Left kidney (tissue), 2 donors: ENCODE results near the gene UPK3A. TPM values are rescaled to one million over a fixed set of nuclear protein-coding genes. Genes with fewer than 3 reads are reported as not detected.
"Not testable (repeated sequence)": the region's sequence is repeated elsewhere in the genome, so short reads cannot be mapped to it uniquely, and the experiment has no call there.

Experiments
- DNase-seq: peaks from one replicate; pipeline ENCODE4 v3.0.0-alpha.2; 2013
- polyA plus RNA-seq: library from polyadenylated mRNA; unstranded; fragments of 120-200 nt; gene quantifications from one replicate; pipeline ENCODE4 v1.2.1, GENCODE V29; 2013; ENCODE audit not compliant: insufficient read length

UPK3A gene
- polyA plus RNA-seq, 1 donor, result 1.5 TPM

- no peak for DNase-seq
These were observed 4.2 kb upstream of the UPK3A start for GRCh38 chr22:45280587-45280980.

DNA sequence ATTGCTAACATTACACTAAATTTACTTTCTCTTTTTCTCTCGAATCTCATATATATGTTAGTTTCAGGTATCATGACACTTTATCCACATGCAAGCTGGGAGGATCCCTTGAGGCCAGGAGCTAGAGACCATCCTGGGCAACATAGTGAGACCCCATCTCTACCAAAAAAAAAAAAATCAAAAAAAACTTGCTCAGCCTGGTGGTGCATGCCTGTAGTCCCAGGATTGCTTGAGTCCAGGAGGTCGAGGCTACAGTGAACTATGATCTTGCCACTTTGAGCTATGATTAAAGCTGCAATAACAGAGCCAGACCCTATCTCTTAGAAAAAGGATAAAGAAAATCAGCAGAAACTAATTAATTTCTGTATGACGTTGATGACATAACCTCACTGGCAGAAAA, 3.7 kb upstream of the UPK3A start:
- DNase-seq, result no peak

DNA sequence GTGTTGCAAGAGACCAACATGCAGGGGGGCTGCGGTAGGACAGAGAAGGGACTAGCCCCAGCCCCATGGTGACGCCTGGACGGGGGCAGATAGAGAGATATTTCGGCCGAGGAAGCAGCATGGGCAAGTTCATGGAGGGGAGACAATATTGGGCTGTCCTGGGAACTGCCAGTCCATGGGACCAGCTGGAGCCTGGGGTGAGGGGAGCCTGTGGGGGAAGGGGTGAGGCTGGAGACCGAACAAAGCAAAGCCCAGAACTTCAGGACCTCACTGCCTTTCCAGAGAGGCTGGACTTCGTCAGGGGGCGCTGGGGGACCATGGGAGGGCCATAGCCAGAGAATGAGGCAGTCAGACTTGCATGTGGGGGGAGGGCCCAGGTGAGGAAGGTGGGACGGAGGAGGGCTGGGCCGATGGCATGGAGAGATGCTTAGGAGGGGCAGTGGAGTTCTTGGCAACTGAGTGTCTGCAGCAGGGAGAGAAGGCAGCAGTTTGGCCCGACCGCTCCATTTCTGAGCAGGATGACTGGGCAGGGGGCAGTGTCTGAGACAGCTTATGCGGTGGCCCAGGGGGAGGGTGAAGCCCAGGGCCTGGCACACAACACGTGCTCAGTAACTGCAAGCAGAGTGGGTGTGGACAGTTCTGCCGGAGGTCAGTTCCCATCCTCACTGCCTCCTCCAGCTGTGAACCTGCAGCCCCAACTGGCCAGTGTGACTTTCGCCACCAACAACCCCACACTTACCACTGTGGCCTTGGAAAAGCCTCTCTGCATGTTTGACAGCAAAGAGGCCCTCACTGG, 712 bp downstream of the UPK3A start:
- DNase-seq, result no peak

DNA sequence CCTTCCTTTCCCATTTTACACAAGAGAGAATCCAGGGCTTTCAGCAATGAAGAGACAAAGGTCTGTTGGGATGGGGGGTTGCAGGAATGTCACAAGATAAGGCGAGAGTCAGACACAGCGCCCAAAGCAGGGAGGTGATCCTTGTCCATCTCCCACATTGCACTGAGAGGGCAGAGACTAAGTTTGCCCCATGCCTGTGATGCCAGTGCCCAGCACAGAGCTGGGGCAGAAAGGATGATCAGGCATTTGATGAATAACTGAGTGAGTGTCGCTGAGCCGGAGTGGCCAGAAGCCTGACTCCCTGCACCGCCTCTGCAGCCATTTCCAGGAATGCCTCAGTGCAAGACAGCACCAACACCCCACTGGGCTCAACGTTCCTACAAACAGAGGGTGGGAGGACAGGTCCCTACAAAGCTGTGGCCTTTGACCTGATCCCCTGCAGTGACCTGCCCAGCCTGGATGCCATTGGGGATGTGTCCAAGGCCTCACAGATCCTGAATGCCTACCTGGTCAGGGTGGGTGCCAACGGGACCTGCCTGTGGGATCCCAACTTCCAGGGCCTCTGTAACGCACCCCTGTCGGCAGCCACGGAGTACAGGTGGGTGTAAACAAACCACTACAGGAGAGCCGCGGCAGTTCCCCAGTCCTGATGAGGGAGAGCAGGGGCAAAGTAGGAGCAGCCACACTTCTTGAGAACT, 2.3 kb downstream of the UPK3A start:
- no peak for DNase-seq

- DNase-seq, result no peak
These were observed 5.7 kb downstream of the UPK3A start for GRCh38 chr22:45290410-45290936.

DNA sequence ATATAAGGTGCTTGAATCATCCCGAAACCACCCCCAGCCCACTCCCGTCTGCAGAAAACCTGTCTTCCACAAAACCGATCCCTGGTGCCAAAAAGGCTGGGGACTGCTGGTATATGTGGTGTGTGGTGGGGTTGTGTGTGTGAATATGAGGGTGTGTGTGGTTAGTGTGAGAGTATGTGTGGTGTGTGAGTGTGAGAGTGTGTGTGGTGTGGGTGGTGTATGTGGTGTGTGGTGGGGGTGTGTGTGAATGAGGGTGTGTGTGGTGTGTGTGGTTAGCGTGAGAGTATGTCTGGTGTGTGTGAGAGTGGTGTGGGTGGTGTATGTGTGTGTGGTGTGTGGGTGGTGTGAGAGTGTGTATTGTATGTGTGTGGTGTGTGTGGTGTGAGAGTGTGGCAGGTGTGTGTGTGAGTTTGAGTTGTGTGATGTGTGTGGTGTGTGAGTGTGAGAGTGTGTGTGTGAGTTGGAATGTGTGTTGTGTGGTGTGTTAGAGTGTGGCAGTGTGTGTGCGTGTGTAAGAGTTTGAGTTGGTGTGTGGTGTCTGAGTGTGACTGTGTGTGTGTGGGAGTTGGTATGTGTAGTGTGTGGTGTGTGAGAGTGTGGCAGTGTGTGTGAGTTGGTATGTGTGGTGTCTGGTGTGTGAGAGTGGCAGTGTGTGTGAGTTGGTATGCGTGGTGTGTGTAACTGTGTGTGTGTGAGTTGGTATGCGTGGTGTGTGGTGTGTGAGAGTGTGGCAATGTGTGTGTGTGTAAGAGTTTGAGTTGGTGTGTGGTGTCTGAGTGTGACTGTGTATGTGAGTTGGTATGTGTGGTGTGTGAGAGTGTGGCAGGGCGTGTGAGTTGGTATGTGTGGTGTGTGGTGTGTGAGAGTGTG, 6.5 kb downstream of the UPK3A start:
- DNase-seq, result no peak

GRCh38 chr22:45291931-45292290, 7.2 kb downstream of the UPK3A start:
- DNase-seq, result no peak

DNA sequence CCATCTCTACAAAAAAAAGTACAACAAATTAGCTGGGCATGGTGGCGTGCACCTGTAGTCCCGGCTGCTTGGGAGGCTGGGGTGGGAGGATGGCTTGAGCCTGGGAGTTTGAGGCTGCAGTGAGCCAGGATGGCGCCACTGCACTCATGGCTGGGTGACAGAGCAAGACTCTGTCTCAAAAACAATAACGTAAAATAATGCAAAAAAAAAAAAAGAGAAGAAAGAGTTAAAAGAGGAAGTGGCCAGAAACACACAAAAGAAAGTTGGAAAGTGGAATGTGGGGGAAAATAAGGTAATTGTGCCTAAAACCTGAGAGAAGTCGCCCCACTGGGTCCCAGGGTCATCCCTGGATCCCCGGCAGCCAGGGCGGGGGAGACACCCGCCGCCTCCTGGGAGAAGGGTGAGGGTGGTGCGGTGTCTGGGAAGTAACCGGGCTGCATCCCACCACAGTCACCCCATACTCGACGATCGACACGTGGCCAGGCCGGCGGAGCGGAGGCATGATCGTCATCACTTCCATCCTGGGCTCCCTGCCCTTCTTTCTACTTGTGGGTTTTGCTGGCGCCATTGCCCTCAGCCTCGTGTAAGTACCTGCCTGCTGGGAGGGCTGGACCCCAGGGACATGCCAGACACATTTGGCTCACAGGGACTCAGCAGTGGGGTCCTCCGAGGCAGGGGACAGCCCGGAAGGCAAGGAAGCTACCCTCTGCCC, 8.1 kb downstream of the UPK3A start:
- DNase-seq, result no peak

DNA sequence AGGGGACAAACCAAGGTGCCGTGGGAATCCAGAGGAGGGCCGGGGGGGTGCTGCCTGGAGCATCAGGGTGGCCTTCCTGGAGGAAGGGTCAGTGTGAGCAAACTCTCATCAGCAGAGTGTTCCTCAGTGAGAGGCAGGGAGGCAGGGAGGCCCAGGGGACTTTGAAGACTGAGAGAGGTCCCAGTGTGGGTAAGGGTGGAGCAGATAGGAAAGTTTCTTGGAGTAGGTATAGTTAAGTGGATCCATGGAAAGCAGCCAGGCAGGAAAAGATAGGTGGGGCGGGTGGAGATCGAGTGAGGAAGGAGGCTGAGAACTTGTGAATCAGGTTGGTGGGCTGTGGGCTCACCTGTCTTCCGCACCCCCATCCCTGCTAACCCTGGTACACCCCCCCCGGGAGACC, 9.3 kb downstream of the UPK3A start:
- DNase-seq, result no peak

DNA sequence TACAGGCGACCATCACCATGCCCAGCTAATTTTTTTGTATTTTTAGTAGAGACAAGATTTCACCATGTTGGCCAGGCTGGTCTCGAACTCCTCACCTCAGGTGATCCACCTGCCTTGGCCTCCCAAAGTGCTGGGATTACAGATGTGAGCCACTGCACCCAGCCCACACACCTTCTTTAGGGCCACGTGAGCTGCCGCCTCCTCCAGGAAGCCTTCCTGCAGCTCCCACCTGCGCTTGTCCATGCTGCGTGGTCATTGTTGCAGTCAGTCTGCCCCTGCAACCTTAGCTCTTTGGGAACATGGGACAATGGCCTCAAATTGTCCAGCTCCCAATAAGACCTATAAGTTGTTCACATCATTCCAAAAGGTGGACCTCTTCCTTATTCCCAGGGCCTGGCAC, 10.3 kb downstream of the UPK3A start:
- not testable (repeated sequence) for DNase-seq

- no peak for DNase-seq
These were observed 10.7 kb downstream of the UPK3A start for GRCh38 chr22:45295492-45295891.

GRCh38 chr22:45296628-45297297, 12.0 kb downstream of the UPK3A start:
- no peak for DNase-seq

GRCh38 chr22:45298934-45299505, 14.3 kb downstream of the UPK3A start:
- DNase-seq, result no peak

DNA sequence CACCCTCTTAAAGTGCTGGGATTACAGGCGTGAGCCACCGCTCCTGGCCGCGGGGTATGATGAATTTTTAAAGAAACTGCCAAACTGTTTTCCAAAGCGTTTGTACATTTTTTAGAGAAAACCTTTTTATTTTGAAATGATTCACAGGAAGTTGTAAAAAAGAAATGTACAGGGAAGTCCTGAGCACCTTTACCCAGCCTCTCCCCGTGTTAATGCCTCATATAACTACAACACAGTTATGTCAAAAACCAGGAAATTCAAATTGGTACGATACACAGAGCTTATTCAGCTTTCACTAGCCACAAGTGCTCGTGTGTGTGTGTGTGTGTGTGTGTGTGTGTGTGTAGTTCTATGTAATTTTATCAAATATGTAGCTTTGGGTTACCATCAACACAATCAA, 18.0 kb downstream of the UPK3A start:
- DNase-seq, result no peak

DNA sequence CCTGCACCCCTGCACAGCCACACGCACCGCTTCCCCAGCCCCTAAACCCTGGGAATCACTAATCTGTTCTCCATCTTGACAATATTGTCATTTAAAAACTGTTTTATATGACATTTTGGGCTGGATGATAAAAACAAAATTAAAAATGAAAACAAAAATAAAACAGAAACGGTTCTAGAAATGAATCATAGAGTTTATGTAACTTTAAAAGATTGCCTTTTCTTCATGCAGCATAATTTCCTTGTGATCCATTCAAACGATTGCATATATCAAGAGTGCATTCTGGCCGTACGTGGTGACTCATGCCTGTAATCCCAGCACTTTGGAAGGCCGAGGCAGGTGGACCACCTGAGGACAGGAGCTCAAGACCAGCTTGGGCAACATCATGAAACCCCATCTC, 18.4 kb downstream of the UPK3A start:
- no peak for DNase-seq

DNA sequence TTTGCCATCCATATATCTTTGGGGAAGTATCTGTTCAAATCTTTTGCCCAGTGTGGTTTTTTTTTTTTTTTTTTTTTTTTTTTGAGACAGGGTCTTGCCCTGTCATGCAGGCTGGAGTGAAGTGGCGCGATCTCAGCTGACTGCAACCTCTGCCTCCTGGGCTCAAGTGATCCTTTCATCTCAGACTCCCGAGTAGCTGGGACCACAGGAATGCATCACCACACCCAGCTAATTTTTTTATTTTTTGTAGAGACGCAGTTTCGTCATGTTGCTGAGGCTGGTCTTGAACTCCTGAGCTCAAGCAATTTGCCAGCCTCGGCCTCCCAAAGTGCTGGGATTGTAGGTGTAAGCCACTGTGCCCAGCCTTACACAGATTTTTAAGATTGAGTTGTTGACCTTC, 20.2 kb downstream of the UPK3A start:
- no peak for DNase-seq

GRCh38 chr22:45305456-45306075, 20.8 kb downstream of the UPK3A start:
- DNase-seq, result no peak

- DNase-seq, result no peak
These were observed 21.4 kb downstream of the UPK3A start for GRCh38 chr22:45306139-45306538.

DNA sequence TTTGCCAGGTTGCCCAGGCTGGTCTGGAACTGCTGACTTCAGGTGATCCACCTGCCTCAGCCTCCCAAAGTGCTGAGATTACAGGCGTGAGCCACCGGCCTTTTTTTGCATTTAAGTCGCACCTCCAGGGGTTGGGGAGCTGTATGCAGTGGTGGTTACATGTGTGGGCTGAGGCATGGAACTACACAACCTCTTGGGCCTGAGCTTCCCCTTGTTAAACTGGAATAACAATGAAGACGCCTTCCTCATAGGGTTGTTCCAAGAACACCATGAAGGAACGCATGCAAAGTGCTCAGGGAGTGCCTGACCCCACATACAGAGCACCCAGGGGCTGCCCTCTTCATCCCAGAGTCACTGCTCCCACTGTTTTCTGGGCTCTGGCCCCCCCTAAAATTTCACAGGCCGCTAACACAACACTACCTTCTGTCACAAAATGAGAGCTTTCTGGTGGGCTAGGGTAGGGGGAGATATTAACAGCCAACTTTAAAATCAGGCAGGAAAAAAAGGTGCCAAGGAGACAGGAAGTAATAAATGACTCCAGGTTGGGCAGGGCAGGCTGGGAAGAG, 23.7 kb downstream of the UPK3A start:
- no peak for DNase-seq

GRCh38 chr22:45308957-45309421, 24.2 kb downstream of the UPK3A start:
- DNase-seq, result no peak
